HFF-Myc (cell line): ENCODE data around the gene UBE2G2.

ENCODE experiments used
- DNase-seq: peaks from one replicate; pipeline ENCODE4 v3.0.0-alpha.2; 2011; ENCODE audit warnings: low read depth; ENCODE audit errors: extremely low read depth
- H3K4me3 ChIP-seq: replicated peaks from 2 replicates; pipeline ENCODE4 v1.5.1; 2011; ENCODE audit warnings: low read depth, mild to moderate bottlenecking, control low read depth, low read length
- TF ChIP-seq, protein P1 (sequence below): IDR thresholded peaks from 2 replicates; pipeline ENCODE4 v1.5.1; 2012; ENCODE audit warnings: mild to moderate bottlenecking, low read depth, low read length, control low read depth; ENCODE audit errors: missing control alignments

UBE2G2 gene

DNA sequence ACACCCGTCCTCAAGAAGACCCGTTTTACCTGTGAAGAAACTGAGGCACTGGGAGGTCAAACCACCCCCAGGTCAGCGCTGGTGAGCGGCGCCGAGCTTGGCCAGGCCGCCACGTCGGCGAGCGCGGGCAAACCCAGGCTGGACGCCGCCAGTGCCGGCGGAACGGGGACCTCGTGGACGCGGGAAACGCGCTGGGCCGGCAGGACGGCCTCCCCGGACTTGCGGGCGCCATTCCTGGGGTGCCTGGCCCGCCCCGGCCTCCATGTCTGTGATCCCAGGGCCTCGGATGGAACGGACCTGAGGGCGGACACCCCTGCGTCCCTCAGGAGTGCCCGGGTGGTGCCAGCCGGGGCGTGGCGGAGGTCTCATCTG is 17.0 kb upstream of the UBE2G2 start:
- peak overlapping the region; percentile 66 for H3K4me3 ChIP-seq
- TF ChIP-seq, protein P1, sequence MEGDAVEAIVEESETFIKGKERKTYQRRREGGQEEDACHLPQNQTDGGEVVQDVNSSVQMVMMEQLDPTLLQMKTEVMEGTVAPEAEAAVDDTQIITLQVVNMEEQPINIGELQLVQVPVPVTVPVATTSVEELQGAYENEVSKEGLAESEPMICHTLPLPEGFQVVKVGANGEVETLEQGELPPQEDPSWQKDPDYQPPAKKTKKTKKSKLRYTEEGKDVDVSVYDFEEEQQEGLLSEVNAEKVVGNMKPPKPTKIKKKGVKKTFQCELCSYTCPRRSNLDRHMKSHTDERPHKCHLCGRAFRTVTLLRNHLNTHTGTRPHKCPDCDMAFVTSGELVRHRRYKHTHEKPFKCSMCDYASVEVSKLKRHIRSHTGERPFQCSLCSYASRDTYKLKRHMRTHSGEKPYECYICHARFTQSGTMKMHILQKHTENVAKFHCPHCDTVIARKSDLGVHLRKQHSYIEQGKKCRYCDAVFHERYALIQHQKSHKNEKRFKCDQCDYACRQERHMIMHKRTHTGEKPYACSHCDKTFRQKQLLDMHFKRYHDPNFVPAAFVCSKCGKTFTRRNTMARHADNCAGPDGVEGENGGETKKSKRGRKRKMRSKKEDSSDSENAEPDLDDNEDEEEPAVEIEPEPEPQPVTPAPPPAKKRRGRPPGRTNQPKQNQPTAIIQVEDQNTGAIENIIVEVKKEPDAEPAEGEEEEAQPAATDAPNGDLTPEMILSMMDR = no peak
- no peak for DNase-seq

DNA sequence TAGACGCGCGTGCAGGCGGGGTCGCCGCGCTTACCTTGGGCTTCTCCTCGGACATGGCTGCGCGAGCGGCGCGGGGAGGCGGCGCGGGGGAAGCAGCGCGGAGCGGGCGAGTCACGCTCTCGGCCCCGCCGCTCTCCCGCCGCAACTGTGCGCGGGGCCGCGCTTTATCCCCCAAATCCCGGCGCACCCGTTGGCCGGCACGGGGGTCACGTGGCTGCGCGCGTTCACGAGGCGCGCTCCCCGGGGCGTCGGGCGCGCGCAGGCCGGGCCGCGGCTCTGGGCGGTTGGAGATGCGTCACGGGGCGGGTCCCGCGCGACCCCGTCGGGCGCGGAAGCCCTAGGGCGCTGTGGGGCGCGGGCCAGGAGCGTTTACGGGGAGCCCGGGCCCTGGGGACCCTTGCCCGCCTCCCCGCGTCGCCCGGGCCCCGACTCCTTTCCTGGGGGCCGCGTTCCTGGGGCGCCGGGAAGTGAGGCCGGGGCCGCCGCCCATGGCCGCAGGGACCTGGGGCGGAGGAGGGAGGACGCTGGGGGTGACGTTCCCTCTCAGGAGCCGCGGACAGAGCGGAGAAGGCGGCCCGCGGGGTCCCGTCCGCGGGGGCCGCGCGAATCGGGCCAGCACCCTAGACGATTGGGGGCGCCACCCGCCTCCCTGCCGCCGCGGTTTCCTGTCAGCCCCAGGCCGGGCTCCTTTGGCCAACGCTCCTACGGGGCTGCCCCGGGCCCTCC is 16.5 kb upstream of the UBE2G2 start, which contains the start of gene SUMO3:
TSS of gene SUMO3 (minus strand) at position 149 of the 726 bp plus-strand sequence. CDS start at position 55, 94 bp downstream.
- no peak for DNase-seq
- peak within 1 kb of the TSS; percentile 66 for H3K4me3 ChIP-seq
- TF ChIP-seq, protein P1 = no peak

DNA sequence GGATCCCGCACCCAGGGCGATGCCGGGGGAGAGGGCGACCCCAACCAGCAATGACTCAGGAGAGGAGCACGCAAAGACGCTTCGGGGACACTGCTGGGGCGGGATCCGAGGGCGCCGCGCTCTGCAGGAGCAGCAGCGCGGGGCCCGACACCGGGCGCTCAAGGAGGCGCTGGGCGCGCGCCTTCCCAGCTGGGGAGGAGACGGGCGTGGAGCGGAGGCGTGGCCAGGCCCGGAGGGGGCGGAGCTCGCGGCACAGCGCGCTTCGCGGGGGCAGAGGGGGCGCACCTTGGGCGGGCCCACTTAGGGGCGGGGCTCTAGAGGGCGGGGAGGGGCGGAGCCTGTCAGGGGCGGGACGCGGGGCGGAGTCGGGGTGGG is 15.9 kb upstream of the UBE2G2 start:
- DNase-seq = peak; percentile 58
- TF ChIP-seq, protein P1 = no peak
- H3K4me3 ChIP-seq = peak overlapping the region; percentile 66

DNA sequence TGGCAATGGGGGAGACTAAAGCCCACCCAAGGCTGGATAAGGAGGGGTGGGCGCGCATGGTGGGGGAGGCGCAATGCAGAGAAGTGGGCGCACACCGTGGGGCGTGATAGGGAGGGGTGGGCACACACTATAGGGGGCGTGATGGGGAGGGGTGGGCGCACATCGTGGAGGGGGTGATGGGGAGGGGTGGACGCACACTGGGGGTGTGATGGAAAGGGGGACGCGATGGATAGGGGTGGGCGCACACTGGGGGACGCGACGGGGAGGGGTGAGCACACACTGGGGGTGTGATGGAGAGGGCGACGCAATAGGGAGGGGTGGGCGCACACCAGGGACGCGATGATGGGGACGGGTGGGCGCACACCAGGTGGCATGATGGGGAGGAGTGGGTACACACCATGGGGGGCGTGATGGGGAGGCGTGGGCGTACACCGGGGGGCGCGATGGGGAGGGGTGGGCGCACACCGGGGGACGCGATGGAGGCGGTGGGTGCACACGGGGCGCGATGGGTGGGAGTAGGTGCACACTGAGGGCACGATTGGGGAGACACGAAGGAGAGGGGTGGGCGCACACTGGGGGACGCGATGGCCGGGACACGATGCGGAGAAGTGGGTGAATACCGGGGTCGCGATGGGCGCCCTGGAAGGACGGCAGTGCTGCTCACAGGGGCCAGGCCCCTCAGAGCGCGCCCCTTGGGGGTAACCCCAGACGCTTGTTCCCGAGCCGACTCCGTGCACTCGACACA is 15.3 kb upstream of the UBE2G2 start:
- TF ChIP-seq, protein P1 = no peak
- DNase-seq = no peak
- H3K4me3 ChIP-seq = peak overlapping the region; percentile 66

DNA sequence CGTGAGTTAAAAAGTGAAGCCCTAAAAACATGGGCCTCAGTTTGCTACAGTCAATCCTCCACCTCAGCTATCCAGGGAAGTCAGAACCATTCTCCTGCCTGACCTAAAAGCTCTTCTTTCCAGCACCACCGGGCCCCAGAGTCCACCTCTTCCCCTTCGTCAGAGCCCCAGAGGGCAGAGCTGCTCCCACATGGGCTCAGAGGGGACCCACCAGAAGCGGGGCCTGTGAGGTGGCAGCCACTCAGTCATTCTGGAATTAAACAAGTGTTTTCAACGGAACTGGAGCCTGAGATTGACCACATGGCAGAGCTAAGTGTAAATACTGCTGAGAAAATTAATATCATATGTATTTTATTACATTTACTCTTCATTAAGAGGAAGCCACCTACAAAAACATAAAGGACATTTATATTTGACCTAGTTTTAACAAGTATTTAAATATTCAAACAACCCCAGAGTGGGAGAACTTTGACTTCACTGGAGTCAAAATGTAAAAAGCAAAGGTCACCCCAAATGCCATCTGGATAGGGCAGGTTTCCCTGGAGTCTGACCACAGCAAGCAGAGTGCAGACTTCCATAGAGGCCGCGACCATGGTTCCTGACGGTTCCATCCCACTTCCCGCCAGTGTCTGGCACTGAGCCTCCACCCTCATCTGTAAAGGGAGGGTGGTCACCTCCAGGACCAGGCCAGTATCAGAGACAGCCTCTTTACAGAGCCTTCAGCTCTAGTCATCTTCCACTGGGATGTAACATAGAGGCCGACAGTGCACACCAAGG is 14.4 kb upstream of the UBE2G2 start:
- no peak for DNase-seq
- H3K4me3 ChIP-seq = peak overlapping the region; percentile 25
- TF ChIP-seq, protein P1 = no peak

DNA sequence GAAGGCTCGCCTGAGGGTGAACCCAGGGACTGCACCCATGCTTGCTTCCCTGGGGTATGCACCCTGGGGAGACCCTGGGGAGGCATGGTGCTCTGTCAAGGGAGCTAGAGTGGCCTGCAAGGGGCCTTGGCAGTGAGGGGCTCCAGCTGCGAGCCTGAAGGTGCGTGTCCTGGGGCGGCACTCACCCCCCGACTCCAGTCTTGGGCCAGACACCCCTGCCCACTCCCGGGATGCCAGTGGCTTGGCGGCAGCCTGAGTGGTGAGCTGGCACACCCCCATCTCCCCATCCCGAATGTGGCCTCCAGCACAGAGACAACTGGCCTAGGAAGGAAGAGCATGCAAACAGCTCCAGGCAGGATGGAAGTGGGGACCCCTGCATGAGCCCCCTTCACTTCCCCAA is 13.6 kb upstream of the UBE2G2 start:
- H3K4me3 ChIP-seq = no peak overlapping the region

More for the DNA sequence above, 13.6 kb upstream of the UBE2G2 start:
- TF ChIP-seq, protein P1 = no peak
- DNase-seq = no peak
